Spleen (tissue), 11 donors: ENCODE results near the gene TOGARAM1. TPM values are rescaled to one million over a fixed set of nuclear protein-coding genes. Genes with fewer than 3 reads are reported as not detected.
"Not testable (repeated sequence)": the region's sequence is repeated elsewhere in the genome, so short reads cannot be mapped to it uniquely, and the experiment has no call there.

ENCODE experiments used
- DNase-seq: peaks from one replicate; pipeline ENCODE4 v3.0.0-alpha.2; 2020
- H3K27ac ChIP-seq, 8 donors: fragments of 200-600 bp; sonication (generic) in 7 of 8; 1 replicate in 4 of 8; 2 replicates in 4 of 8; pipeline versions ENCODE4 v1.5.0 to v1.8.0; 2016 to 2021; ENCODE audit warnings: inconsistent platforms in 4 of 8, mild to moderate bottlenecking in 4 of 8, moderate library complexity in 1 of 8
- H3K27me3 ChIP-seq, 7 donors: fragments of 200-600 bp; sonication (generic) in 6 of 7; replicated peaks in 1 of 7; 1 replicate in 4 of 7; 2 replicates in 3 of 7; pipeline versions ENCODE4 v1.5.0 to v1.8.0; 2016 to 2021; ENCODE audit warnings: inconsistent platforms in 3 of 7, mild to moderate bottlenecking in 1 of 7
- H3K36me3 ChIP-seq, 6 donors: fragments of 200-600 bp; sonication (generic) in 5 of 6; 1 replicate in 4 of 6; 2 replicates in 2 of 6; pipeline versions ENCODE4 v1.5.0 to v1.8.0; 2016 to 2021; ENCODE audit warnings: inconsistent platforms in 2 of 6
- H3K4me1 ChIP-seq, 6 donors: fragments of 200-600 bp; sonication (generic) in 5 of 6; 1 replicate in 3 of 6; 2 replicates in 3 of 6; pipeline versions ENCODE4 v1.5.0 to v1.8.0; 2016 to 2021; ENCODE audit warnings: inconsistent platforms in 3 of 6
- H3K4me3 ChIP-seq, 8 donors: fragments of 200-600 bp; sonication (generic) in 7 of 8; 1 replicate in 4 of 8; 2 replicates in 4 of 8; pipeline versions ENCODE4 v1.5.0 to v1.8.0; 2016 to 2021; ENCODE audit warnings: inconsistent platforms in 4 of 8, mild to moderate bottlenecking in 4 of 8, moderate library complexity in 2 of 8
- H3K9me3 ChIP-seq, 8 donors: fragments of 200-600 bp; sonication (generic) in 7 of 8; 1 replicate in 4 of 8; 2 replicates in 4 of 8; pipeline versions ENCODE4 v1.5.0 to v1.8.0; 2016 to 2021; ENCODE audit warnings: inconsistent platforms in 4 of 8
- CTCF ChIP-seq, 11 experiments: fragments of 200-600 bp in 7 of 11; fragments of 450-650 bp in 4 of 11; sonication (generic) in 4 of 11; IDR thresholded peaks in 8 of 11; conservative IDR thresholded peaks in 3 of 11; 1 replicate in 7 of 11; 2 replicates in 4 of 11; pipeline versions ENCODE4 v1.4.0 to v1.8.0; 2016 to 2021; ENCODE audit warnings: antibody characterized with exemption in 11 of 11, inconsistent platforms in 4 of 11, mild to moderate bottlenecking in 1 of 11
- POLR2A ChIP-seq, 3 donors: fragments of 450-650 bp; IDR thresholded peaks; one replicate each; pipeline ENCODE4 v1.5.1; 2017; ENCODE audit warnings: antibody characterized with exemption in 3 of 3, mild to moderate bottlenecking in 1 of 3
- POLR2AphosphoS5 ChIP-seq, 3 donors: sonication (generic); formaldehyde crosslinking; IDR thresholded peaks; one replicate each; pipeline ENCODE4 v1.5.1; 2017; ENCODE audit warnings: antibody characterized with exemption in 3 of 3
- WGBS, 5 donors: extraction: QIAGEN DNeasy Blood & Tissue Kit in 3 of 5; methylation state at CpG; one replicate each; pipeline versions ENCODE4 v1.1.5 to v1.1.7; 2013 to 2018; 5-methylcytosine and 5-hydroxymethylcytosine counted together
- intact Hi-C: fragments of 100-400 bp; cut with DNase I; formaldehyde crosslinking; loops from one replicate; pipeline ENCODE4 v1.15.0; 2023; ENCODE audit warnings: low total_unique reads
- polyA plus RNA-seq, 3 donors: library from polyadenylated mRNA; stranded (reverse); fragments of 200-250 nt; gene quantifications; one replicate each; pipeline ENCODE4 v1.2.1, GENCODE V29; 2013
- total RNA-seq, 7 donors: library from RNA; depleted of rRNA in 3 of 7; stranded (reverse); fragments of >200 nt in 3 of 7; fragmentation: NEBNext Ultra II Directional in 4 of 7; extraction: Animal tissue kit (Norgen Biotek cat#: 25700) in 4 of 7; gene quantifications; one replicate each; pipeline versions ENCODE4 v1.1.0 to v1.2.1, GENCODE V29; 2016 to 2021
- donor health status: healthy with polysubstance abuse.
- donor health status: DM: no; HTN: no; CAD: no; lungs with moderate emphysema.
- donor health status: DM: no; HTN: no; CAD: no.
- donor health status: Bipolar disorder and iron deficiency.
- donor health status: healthy.
- donor health status: DM: no; HTN: no; CAD: no.
- donor health status: DM: yes; HTN: yes; CAD: no.

The TOGARAM1 gene
- total and polyA plus RNA-seq, 10 donors = 3.1 to 37.3 (median 17.2) TPM

GRCh38 chr14:45072126-45072525, 110.1 kb downstream of the TOGARAM1 start:
- Histone ChIP-seq H3K27ac (no peak overlapping the region), H3K9me3 (no peaks in the 10 kb centered on the region), H3K4me1 (no peaks in the 10 kb centered on the region), H3K4me3 (no peak overlapping the region), H3K27me3 (no peaks in the 10 kb centered on the region), H3K36me3 (peaks cover 0 to 43% (median 7%) of the 10 kb centered on the region in 6 donors)
- no peak for DNase-seq
- no peak for TF ChIP-seq CTCF (IDR thresholded peaks at IDR 0.05 in 8 of 11, conservative IDR thresholded peaks at IDR 0.05 in 3 of 11)
- no peak for TF ChIP-seq POLR2AphosphoS5 (IDR thresholded peaks at IDR 0.05)
- TF ChIP-seq POLR2A (IDR thresholded peaks at IDR 0.05) = no peak
- WGBS, 5 donors = 92 to 99% (median 97%) methylated on average over 6 of the region's 6 CpGs
- intact Hi-C loops = no loop called here

- WGBS, 5 donors = 87 to 94% (median 90%) methylated on average over 5 of the region's 5 CpGs
- Histone ChIP-seq H3K4me1 (no peaks in the 10 kb centered on the region), H3K36me3 (peaks cover 0 to 43% (median 7%) of the 10 kb centered on the region in 6 donors), H3K27ac (no peak overlapping the region), H3K9me3 (no peaks in the 10 kb centered on the region), H3K27me3 (no peaks in the 10 kb centered on the region), H3K4me3 (no peak overlapping the region)
- no peak for DNase-seq
- TF ChIP-seq POLR2AphosphoS5 (IDR thresholded peaks at IDR 0.05) (no peak), POLR2A (IDR thresholded peaks at IDR 0.05) (no peak), CTCF (IDR thresholded peaks at IDR 0.05 in 8 of 11, conservative IDR thresholded peaks at IDR 0.05 in 3 of 11) (no peak)
- intact Hi-C loops = no loop called here
Measured at GRCh38 chr14:45073231-45073879, 111.4 kb downstream of the TOGARAM1 start.

GRCh38 chr14:45078323-45078722, 116.3 kb downstream of the TOGARAM1 start:
- no peaks in the 10 kb centered on the region for H3K27me3 ChIP-seq
- H3K4me3 ChIP-seq = no peak overlapping the region
- TF ChIP-seq CTCF (IDR thresholded peaks at IDR 0.05 in 8 of 11, conservative IDR thresholded peaks at IDR 0.05 in 3 of 11) (no peak), POLR2A (IDR thresholded peaks at IDR 0.05) (no peak), POLR2AphosphoS5 (IDR thresholded peaks at IDR 0.05) (no peak)
- H3K36me3 ChIP-seq = peaks cover 0 to 6% (median 2%) of the 10 kb centered on the region in 6 donors
- peaks cover 0 to 3% (median 1%) of the 10 kb centered on the region in 6 donors for H3K4me1 ChIP-seq
- H3K27ac ChIP-seq = no peak overlapping the region
- intact Hi-C loops = no loop called here
- H3K9me3 ChIP-seq = no peaks in the 10 kb centered on the region
- 87 to 98% (median 90%) methylated on average over 1 of the region's 1 CpG for WGBS, 5 donors
- no peak for DNase-seq

GRCh38 chr14:45080416-45080968, 118.5 kb downstream of the TOGARAM1 start:
- H3K4me1 ChIP-seq = peaks cover 4 to 20% (median 14%) of the 10 kb centered on the region in 6 donors
- H3K9me3 ChIP-seq, H3K36me3 ChIP-seq, intact Hi-C loops, H3K27me3 ChIP-seq, DNase-seq, H3K4me3 ChIP-seq, H3K27ac ChIP-seq: not testable (repeated sequence)
- 94 to 98% (median 97%) methylated on average over 22 to 40 of the region's 40 CpGs for WGBS, 5 donors

- WGBS, 5 donors = 71 to 98% (median 95%) methylated on average over 2 to 3 of the region's 3 CpGs
- peaks cover 8 to 26% (median 20%) of the 10 kb centered on the region in 6 donors for H3K4me1 ChIP-seq
- DNase-seq, H3K36me3 ChIP-seq, intact Hi-C loops, H3K4me3 ChIP-seq, H3K27ac ChIP-seq, H3K27me3 ChIP-seq, H3K9me3 ChIP-seq: not testable (repeated sequence)
Measured at GRCh38 chr14:45081096-45081495, 119.1 kb downstream of the TOGARAM1 start.
